Testis (tissue), 2 donors: ENCODE data around the gene AKIRIN1.

Experiments
- CTCF ChIP-seq, 3 experiments: fragments of 450-650 bp in 2 of 3; fragments of 200-600 bp in 1 of 3; sonication (generic) in 1 of 3; IDR thresholded peaks; one replicate each; pipeline ENCODE4 v1.5.1; 2016 to 2019; ENCODE audit warnings: antibody characterized with exemption in 3 of 3, mild to moderate bottlenecking in 2 of 3, moderate library complexity in 1 of 3
- POLR2A ChIP-seq: fragments of 450-650 bp; IDR thresholded peaks from one replicate; pipeline ENCODE4 v1.6.1; 2017; ENCODE audit warnings: antibody characterized with exemption, mild to moderate bottlenecking, moderate library complexity

- no peak for TF ChIP-seq CTCF (IDR thresholded peaks at IDR 0.05)
- TF ChIP-seq POLR2A: no peak
Observed at GRCh38 chr1:39047374-39048229, 56.5 kb downstream of the AKIRIN1 start.
